Effector CD8-positive, alpha-beta T cell (primary cell): ENCODE results near the gene OMA1.

Experiments used
- DNase-seq: peaks from one replicate; lab custom pipeline; 2025; lab: John Stamatoyannopoulos, UW

Gene OMA1

GRCh38 chr1:58457023-58457635 is 89.4 kb downstream of the OMA1 start:
- DNase-seq = no peak

GRCh38 chr1:58456470-58456869 is 90.1 kb downstream of the OMA1 start:
- no peak for DNase-seq

GRCh38 chr1:58454807-58455206 is 91.7 kb downstream of the OMA1 start:
- no peak for DNase-seq

- DNase-seq = no peak
Observed at GRCh38 chr1:58454385-58454784, 92.1 kb downstream of the OMA1 start.

- no peak for DNase-seq
Observed at GRCh38 chr1:58451560-58452191, 94.8 kb downstream of the OMA1 start.

GRCh38 chr1:58447886-58448285 is 98.6 kb downstream of the OMA1 start:
- DNase-seq = no peak

- DNase-seq = no peak
Observed at GRCh38 chr1:58447042-58447441, 99.5 kb downstream of the OMA1 start.

- no peak for DNase-seq
Observed at GRCh38 chr1:58446368-58446767, 100.2 kb downstream of the OMA1 start.

GRCh38 chr1:58443986-58444868 is 102.3 kb downstream of the OMA1 start:
- DNase-seq = no peak

- DNase-seq = no peak
Observed at GRCh38 chr1:58442114-58442513, 104.4 kb downstream of the OMA1 start.

- no peak for DNase-seq
Observed at GRCh38 chr1:58441699-58442098, 104.8 kb downstream of the OMA1 start.

- no peak for DNase-seq
Observed at GRCh38 chr1:58440696-58441095, 105.8 kb downstream of the OMA1 start.

GRCh38 chr1:58439946-58440345 is 106.6 kb downstream of the OMA1 start:
- DNase-seq = no peak

GRCh38 chr1:58438468-58438867 is 108.1 kb downstream of the OMA1 start:
- DNase-seq = no peak

- no peak for DNase-seq
Observed at GRCh38 chr1:58437623-58438022, 108.9 kb downstream of the OMA1 start.

GRCh38 chr1:58436615-58437297 is 109.8 kb downstream of the OMA1 start:
- no peak for DNase-seq

GRCh38 chr1:58435376-58435775 is 111.2 kb downstream of the OMA1 start:
- no peak for DNase-seq

GRCh38 chr1:58434607-58435006 is 111.9 kb downstream of the OMA1 start:
- no peak for DNase-seq

GRCh38 chr1:58434181-58434580 is 112.3 kb downstream of the OMA1 start:
- DNase-seq = no peak

- no peak for DNase-seq
Observed at GRCh38 chr1:58432851-58433668, 113.5 kb downstream of the OMA1 start.

- DNase-seq = no peak
Observed at GRCh38 chr1:58431901-58432620, 114.5 kb downstream of the OMA1 start.
